ENCODE measurements around the gene ZSCAN5A. TPM values are rescaled to one million over a fixed set of nuclear protein-coding genes. Genes with fewer than 3 reads are reported as not detected.

The ZSCAN5A gene
- polyA plus RNA-seq, 6 donors from 2014 or later = 5.3 to 8.1 (median 7.0) TPM; not detected in 1

DNA sequence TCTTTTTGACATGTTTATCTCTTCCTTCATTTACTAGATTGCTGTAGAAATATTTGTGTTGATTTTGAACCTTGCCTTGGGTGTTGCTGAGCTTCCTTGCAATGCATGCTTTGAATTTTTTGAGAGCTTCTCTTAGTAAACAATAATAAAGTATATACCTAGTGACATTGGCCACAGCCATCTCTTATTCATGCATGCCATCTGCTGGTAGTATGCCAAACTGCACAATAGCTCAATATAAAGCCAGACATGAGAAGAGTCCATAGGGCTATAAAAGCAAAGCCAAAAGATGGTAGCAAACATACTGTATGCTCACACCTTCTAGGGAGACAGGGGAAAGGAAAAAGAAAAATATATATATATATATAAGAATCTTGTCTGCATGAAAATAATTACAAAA, 18.9 kb upstream of the ZSCAN5A start:
- Mint-ChIP-seq H3K36me3 (peaks cover 0 to 5% of the 10 kb centered on the region in 2 donors), H3K27ac (no peak overlapping the region), H3K27me3 (peaks cover 9 to 17% (median 14%) of the 10 kb centered on the region in 3 donors), H3K4me3 (no peak overlapping the region), H3K4me1 (no peaks in the 10 kb centered on the region), H3K9me3 (peaks cover 0 to 18% (median 2%) of the 10 kb centered on the region in 7 donors)
- peak; percentile 51 for DNase-seq
- peak; percentile 61 to 68 for ATAC-seq (ENCODE audit: low read depth in 2 of 2)

DNA sequence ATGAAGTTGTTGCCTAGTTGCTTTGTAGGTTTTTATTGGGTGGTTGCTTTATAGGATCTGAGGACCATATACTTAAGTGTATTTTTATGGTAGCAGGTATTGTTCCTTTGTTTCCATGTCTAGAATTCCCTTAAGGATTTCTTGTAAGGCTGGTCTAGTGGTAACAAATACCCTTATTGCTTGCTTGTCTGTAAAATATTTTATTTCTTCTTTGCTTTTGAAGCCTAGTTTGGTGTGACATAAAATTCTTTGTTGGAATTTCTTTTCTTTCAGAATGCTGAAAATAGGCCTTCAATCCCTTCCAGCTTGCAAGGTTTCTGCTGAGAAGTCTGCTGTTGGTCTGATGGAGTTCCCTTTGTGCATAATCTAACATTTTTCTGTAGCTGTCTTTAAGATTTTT, 18.1 kb upstream of the ZSCAN5A start:
- ATAC-seq (ENCODE audit: low read depth in 2 of 2) = no peak
- no peak overlapping the region for H3K4me3 Mint-ChIP-seq
- H3K4me1 Mint-ChIP-seq = no peaks in the 10 kb centered on the region
- H3K27ac Mint-ChIP-seq = no peak overlapping the region
- H3K36me3 Mint-ChIP-seq = peaks cover 0 to 5% of the 10 kb centered on the region in 2 donors
- no peak for DNase-seq
- H3K9me3 Mint-ChIP-seq = peaks cover 0 to 18% (median 2%) of the 10 kb centered on the region in 7 donors
- H3K27me3 Mint-ChIP-seq = peaks cover 9 to 17% (median 13%) of the 10 kb centered on the region in 3 donors

DNA sequence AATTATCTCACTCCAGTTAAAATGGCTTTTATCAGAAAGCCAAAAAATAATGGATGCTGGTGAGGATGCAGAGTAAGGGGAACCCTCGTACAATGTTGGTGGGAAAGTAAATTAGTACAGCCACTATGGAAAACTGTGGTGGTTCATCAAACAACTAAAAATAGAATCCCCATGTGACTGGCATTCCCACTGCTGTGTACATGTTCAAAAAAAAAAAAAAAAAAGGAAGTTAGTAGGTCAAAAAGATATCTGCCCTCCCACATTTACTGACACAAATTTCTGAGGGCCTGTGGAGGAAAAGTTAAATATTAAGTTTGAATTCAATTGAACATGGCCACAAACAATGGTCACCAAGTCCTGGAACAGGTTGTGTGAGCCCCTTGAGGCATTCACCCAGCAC, 9.8 kb upstream of the ZSCAN5A start:
- H3K27me3 Mint-ChIP-seq = no peaks in the 10 kb centered on the region
- no peak for DNase-seq
- no peak overlapping the region for H3K27ac Mint-ChIP-seq
- no peaks in the 10 kb centered on the region for H3K36me3 Mint-ChIP-seq
- H3K4me3 Mint-ChIP-seq = no peak overlapping the region
- H3K4me1 Mint-ChIP-seq = peaks cover 10 to 14% (median 10%) of the 10 kb centered on the region in 3 donors
- H3K9me3 Mint-ChIP-seq = peaks cover 0 to 6% (median 0%) of the 10 kb centered on the region in 7 donors
- ATAC-seq (ENCODE audit: low read depth in 2 of 2) = no peak

DNA sequence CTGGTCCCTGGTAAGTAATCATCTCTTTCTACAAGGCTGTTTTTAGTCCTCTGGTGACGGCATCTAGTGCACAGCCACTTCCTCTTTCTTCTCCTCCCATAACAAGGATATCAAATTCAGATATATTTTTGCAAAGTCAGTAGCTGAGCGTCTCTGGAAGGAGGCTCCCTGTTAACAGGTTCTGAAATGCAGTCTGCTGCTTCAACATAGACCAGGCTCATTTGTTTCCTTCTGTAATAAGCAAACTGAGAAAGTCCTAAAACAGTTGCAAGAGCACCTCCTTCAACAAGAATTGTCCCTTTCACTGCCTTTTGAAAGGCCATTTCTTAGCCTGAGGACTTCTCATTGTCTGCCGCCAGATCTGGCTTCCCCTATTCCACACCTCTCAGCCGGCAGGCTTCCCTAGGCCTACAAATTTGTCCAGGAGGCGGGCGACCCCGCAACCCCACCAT, 7.4 kb upstream of the ZSCAN5A start:
- peak overlapping the region in 5 of 6 donors; percentile 1 to 88 (median 51) for H3K27ac Mint-ChIP-seq
- DNase-seq (peak; percentile 12), ATAC-seq (ENCODE audit: low read depth in 2 of 2) (peak; percentile 69 to 79)
- peak overlapping the region in 2 of 8 donors; percentile 5 to 49 for H3K4me3 Mint-ChIP-seq
- no peaks in the 10 kb centered on the region for H3K27me3 Mint-ChIP-seq
- H3K4me1 Mint-ChIP-seq = peaks cover 10 to 14% (median 10%) of the 10 kb centered on the region in 3 donors
- H3K36me3 Mint-ChIP-seq = no peaks in the 10 kb centered on the region
- peaks cover 0 to 6% (median 0%) of the 10 kb centered on the region in 7 donors for H3K9me3 Mint-ChIP-seq

DNA sequence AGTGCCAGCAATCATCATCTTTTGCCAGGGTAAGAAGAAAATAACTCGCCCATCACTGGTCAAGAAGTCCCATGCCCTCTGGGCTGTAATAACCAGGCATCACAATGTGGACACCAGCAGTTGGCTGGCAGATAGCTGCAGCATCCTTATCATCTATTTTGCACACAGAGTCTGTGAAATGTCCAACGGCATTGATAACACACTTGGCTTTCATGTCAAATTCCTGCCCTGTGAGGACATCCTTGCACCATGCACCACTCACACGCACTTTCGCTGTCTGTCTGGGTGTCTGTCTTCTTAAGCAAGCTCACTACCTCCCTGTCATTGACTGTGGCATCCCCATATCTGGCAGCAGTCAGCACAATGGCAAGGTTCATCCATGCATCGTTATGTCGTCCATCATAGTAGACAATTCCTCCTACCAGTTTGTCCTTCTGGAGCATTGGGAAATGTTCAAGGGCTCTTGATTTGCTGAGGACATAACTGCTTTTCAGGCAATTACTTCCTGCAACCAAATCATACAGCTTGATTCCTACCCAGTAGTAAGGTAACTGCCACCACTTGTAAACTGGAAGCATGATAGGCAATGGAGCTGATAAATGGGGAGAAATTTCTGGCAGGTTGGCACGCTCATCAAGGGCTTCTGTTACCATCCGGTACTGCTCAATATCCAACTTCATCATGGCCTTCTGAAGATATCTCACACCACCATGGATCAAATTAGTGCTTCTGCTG, 6.8 kb upstream of the ZSCAN5A start:
- peaks cover 10 to 14% (median 10%) of the 10 kb centered on the region in 3 donors for H3K4me1 Mint-ChIP-seq
- no peaks in the 10 kb centered on the region for H3K36me3 Mint-ChIP-seq
- H3K4me3 Mint-ChIP-seq = peak overlapping the region in 2 of 8 donors; percentile 5 to 49
- H3K27ac Mint-ChIP-seq = peak overlapping the region in 3 of 6 donors; percentile 5 to 88 (median 51)
- peaks cover 0 to 6% (median 0%) of the 10 kb centered on the region in 7 donors for H3K9me3 Mint-ChIP-seq
- no peak for DNase-seq
- H3K27me3 Mint-ChIP-seq = no peaks in the 10 kb centered on the region
- ATAC-seq (ENCODE audit: low read depth in 2 of 2) = no peak

DNA sequence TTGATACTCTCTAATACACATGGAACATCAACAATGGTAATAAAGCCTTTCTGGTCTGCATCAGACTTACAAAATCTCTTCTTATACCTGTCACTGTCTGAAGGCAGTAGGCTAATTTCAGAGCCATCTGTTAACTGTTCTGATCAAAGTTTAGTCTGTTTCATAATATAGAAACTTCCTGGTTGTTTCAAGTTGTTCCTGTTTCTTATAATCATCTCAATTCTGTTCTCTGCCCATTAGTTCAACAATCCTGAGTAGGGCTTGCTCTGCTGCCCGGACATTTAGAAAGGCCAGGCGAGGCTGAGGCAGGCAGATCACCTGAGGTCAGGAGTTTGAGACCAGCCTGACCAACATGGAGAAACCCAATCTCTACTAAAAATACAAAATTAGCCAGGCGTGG, 5.4 kb upstream of the ZSCAN5A start:
- Mint-ChIP-seq H3K4me1 (peaks cover 15 to 24% (median 23%) of the 10 kb centered on the region in 3 donors), H3K27me3 (no peaks in the 10 kb centered on the region), H3K4me3 (peak overlapping the region in 1 of 8 donors; percentile 40), H3K36me3 (no peaks in the 10 kb centered on the region), H3K27ac (peak overlapping the region in 1 of 6 donors; percentile 13), H3K9me3 (peaks cover 0 to 6% (median 0%) of the 10 kb centered on the region in 7 donors)
- ATAC-seq (ENCODE audit: low read depth in 2 of 2) (no peak), DNase-seq (no peak)

DNA sequence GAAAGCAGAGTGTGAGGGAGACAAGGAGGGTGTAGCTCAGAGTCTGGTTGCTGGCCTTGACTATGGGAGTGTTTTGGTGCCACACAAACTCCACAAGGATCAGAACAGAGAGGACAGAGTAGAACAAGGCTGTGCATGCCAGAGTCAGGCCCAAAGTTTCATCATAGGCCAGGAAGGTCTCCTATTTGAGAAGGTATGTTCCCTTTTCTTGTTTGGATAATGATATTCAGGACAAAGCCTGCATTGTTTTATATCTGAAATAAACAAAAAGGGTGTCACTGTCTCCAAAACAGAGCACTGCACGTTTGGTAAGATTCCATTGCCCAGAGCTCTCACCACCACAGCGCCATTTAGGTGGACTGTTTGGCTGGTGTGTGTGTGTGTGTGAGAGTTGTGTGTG, 3.1 kb upstream of the ZSCAN5A start:
- DNase-seq (no peak), ATAC-seq (ENCODE audit: low read depth in 2 of 2) (no peak)
- no peaks in the 10 kb centered on the region for H3K9me3 Mint-ChIP-seq
- no peaks in the 10 kb centered on the region for H3K27me3 Mint-ChIP-seq
- H3K4me3 Mint-ChIP-seq = peak overlapping the region in 2 of 8 donors; percentile 20 to 62
- no peak overlapping the region for H3K27ac Mint-ChIP-seq
- no peaks in the 10 kb centered on the region for H3K36me3 Mint-ChIP-seq
- peaks cover 26 to 33% (median 29%) of the 10 kb centered on the region in 3 donors for H3K4me1 Mint-ChIP-seq

DNA sequence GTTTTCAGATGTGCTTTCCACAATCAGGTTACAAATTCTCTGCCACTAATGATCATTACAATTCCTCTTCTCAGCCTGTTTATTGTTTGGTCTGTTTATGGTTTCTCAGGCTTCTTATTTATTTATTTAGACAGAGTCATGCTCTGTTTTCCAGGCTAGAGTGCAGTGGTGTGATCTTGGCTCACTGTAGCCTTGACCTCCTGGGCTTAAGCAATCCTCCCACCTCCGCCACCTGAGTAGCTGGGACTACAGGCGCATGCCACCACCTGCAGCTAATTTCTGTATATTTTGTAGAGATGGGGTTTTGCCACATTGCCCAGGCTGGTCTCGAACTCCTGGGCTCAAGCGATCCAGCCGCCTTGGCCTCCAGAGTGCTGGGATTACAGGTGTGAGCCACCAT, 2.1 kb upstream of the ZSCAN5A start:
- H3K27ac Mint-ChIP-seq = peak overlapping the region in 2 of 6 donors; percentile 33 to 72
- no peaks in the 10 kb centered on the region for H3K36me3 Mint-ChIP-seq
- peaks cover 18 to 25% (median 20%) of the 10 kb centered on the region in 3 donors for H3K4me1 Mint-ChIP-seq
- no peaks in the 10 kb centered on the region for H3K27me3 Mint-ChIP-seq
- ATAC-seq (ENCODE audit: low read depth in 2 of 2) = no peak
- DNase-seq = no peak
- H3K9me3 Mint-ChIP-seq = no peaks in the 10 kb centered on the region
- H3K4me3 Mint-ChIP-seq = peak overlapping the region in 4 of 8 donors; percentile 15 to 96 (median 83)

DNA sequence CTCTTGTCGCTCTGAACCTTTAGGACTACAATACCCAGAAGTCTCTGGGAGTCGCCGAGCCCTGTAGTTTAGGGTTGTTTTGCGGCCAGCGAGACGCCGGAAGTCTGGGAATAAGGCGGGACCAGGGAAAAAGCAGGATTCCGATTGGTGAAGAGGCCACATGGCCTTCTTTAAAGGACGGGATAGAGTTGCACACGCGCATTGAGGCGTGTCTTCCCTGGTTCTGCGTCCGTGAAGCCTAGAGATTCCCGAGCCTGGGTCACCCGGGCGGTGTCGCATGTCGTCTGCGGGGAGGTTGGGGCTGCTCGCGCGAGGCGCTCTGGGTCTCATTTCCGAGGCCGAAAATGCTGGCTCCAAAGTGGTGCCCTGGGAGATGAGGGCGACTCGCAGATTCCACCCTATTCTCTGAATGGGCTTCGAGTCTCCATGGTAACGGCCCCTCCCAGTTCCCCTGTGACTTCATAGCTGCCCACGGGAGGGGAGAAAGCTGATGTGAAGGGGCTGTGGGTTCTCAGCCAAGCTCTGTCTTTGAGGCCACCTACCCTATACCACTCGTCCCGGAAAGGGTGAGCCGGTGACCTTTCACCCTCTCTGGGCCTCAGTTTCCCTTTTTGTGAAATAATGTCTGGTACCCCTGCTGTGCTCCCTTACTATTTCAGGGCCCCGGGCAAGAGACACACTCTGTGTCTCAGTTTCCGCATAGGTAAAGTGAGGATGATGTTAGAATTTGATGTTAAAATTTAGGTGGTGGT, 614 bp upstream of the ZSCAN5A start:
- Mint-ChIP-seq H3K27me3 (no peaks in the 10 kb centered on the region), H3K36me3 (no peaks in the 10 kb centered on the region), H3K4me3 (peak overlapping the region; percentile 76 to 98 (median 93)), H3K4me1 (peaks cover 16 to 23% (median 16%) of the 10 kb centered on the region in 3 donors), H3K27ac (peak overlapping the region; percentile 98 to 100 (median 100)), H3K9me3 (no peaks in the 10 kb centered on the region)
- peak; percentile 90 for DNase-seq
- ATAC-seq (ENCODE audit: low read depth in 2 of 2) = peak; percentile 68

DNA sequence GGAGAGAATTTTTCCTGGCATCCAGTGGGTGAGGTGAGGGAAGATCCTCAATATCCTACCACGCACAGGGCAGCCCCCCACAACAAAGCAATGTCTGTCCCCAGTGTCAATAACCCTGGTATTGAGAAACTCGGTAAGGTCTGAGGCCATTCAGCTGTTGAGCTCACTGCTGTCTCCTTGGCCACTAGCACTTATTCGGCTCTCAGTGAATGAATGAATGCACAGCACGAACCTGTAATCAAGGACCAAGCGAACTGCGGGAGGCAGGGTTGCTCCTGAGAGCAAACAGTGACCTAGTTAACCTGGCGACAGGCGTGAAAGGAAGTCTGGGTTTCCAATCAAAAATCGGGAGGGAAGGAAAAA, 640 bp downstream of the ZSCAN5A start:
- no peak for ATAC-seq (ENCODE audit: low read depth in 2 of 2)
- peaks cover 16 to 23% (median 16%) of the 10 kb centered on the region in 3 donors for H3K4me1 Mint-ChIP-seq
- H3K9me3 Mint-ChIP-seq = no peaks in the 10 kb centered on the region
- no peaks in the 10 kb centered on the region for H3K27me3 Mint-ChIP-seq
- peak overlapping the region; percentile 98 to 100 (median 100) for H3K27ac Mint-ChIP-seq
- no peaks in the 10 kb centered on the region for H3K36me3 Mint-ChIP-seq
- H3K4me3 Mint-ChIP-seq = peak overlapping the region; percentile 76 to 98 (median 93)
- DNase-seq = no peak

DNA sequence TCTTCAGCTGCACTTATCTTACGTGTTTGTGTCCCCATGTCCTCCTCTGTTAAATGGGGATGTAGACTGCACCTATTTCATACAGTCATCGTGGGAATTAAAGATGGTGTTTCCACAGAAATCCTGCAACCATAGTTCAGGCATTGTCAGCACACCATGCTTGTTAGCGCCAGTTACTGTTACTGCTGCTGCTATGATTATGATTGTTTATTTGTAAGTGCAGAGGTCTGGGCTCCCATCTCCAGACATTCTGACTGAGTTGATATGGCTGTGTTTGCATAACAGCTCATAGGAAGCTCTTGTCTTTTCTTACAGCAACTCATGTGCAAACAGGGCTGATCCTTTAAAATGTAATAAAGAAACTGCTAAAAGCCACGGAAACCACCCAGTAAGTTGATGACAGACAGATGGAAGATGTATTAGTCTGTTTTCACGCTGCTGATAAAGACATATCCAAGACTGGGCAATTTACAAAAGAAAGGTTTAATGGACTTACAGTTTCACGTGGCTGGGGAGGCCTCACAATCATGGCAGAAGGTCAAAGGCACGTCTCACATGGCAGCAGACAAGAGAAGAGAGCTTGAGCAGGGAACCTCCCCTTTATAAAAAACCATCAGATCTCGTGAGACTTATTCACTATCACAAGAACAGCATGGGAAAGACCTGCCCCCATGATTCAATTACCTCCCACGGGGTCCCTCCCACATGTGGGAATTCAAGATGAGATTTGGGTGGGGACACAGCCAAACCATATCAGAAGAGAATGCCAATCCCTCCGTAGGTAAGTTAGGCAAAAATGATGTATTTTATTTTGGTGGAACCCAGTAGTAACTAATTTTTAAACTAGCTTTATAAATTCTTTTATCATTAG, 1.6 kb downstream of the ZSCAN5A start:
- peaks cover 16 to 23% (median 16%) of the 10 kb centered on the region in 3 donors for H3K4me1 Mint-ChIP-seq
- no peaks in the 10 kb centered on the region for H3K36me3 Mint-ChIP-seq
- no peaks in the 10 kb centered on the region for H3K27me3 Mint-ChIP-seq
- no peaks in the 10 kb centered on the region for H3K9me3 Mint-ChIP-seq
- DNase-seq = no peak
- H3K4me3 Mint-ChIP-seq = peak overlapping the region; percentile 14 to 98 (median 92)
- ATAC-seq (ENCODE audit: low read depth in 2 of 2) = no peak
- H3K27ac Mint-ChIP-seq = peak overlapping the region in 5 of 6 donors; percentile 98 to 100 (median 100)

DNA sequence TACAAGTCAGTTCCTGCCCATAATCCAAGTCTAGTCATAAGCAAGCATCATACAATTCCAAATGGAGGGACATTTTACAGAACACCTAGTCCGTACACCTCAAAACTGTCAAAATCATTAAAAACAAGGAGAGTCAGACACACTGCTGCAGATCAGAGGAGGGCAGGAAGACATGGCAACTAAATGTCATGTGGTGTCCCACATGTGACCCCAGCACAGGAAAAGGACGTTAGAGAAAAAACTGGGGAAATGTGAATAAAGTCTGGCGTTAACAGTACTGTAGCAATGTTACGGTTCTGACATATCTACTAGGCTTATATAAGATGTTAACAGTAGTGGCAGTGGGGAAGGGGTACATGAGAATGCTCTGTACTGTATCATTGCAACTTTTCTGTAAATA, 2.3 kb downstream of the ZSCAN5A start:
- Mint-ChIP-seq H3K9me3 (no peaks in the 10 kb centered on the region), H3K4me3 (peak overlapping the region in 3 of 8 donors; percentile 19 to 54 (median 21)), H3K36me3 (no peaks in the 10 kb centered on the region), H3K27ac (no peak overlapping the region), H3K27me3 (no peaks in the 10 kb centered on the region), H3K4me1 (peaks cover 16 to 23% (median 16%) of the 10 kb centered on the region in 3 donors)
- ATAC-seq (ENCODE audit: low read depth in 2 of 2) (no peak), DNase-seq (no peak)

DNA sequence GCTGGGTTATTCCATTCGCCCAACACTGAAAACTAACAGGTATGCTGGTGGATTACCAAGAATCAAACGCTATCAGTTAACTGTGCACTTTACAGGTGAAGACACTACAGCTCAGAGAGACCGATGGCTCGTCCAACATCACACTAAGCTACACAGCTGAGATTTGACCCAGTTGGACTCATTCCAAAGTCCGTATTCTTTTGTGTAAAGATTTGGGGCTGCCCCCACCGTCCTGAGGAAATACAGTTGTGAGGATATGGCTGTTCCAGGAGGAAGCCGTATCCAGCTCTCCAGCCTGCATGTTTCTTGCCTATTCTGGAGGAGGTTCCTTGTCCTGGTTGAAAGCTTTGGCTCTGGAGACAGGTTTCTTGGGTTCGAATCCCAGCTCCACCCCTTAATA, 4.2 kb downstream of the ZSCAN5A start:
- no peak for ATAC-seq (ENCODE audit: low read depth in 2 of 2)
- Mint-ChIP-seq H3K27ac (no peak overlapping the region), H3K9me3 (no peaks in the 10 kb centered on the region), H3K4me1 (peaks cover 10 to 15% (median 12%) of the 10 kb centered on the region in 3 donors), H3K4me3 (no peak overlapping the region), H3K27me3 (no peaks in the 10 kb centered on the region), H3K36me3 (peaks cover 0 to 3% of the 10 kb centered on the region in 2 donors)
- no peak for DNase-seq
